ENCODE measurements around the gene RALGAPA1.

DNA sequence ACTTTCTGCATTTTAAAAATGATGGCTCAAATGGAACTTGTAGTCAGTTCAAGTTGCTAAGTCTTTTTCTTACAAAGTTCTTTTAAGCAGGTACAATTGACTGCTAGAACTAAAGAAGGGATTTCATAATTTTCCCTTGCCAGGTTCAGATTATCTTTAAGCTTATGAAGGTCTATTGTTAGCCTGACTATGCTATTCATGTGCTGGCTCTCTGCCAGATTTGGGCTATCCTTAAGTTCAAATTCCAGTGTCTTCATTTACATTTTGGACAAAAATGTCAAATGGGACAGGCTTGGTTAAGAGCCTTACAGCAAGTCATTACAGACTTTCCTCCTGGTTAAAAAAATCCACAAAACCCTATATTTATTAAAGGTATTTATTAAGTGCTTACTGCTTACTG lies 232.8 kb downstream of the RALGAPA1 start:
- TF ChIP-seq, protein P1, sequence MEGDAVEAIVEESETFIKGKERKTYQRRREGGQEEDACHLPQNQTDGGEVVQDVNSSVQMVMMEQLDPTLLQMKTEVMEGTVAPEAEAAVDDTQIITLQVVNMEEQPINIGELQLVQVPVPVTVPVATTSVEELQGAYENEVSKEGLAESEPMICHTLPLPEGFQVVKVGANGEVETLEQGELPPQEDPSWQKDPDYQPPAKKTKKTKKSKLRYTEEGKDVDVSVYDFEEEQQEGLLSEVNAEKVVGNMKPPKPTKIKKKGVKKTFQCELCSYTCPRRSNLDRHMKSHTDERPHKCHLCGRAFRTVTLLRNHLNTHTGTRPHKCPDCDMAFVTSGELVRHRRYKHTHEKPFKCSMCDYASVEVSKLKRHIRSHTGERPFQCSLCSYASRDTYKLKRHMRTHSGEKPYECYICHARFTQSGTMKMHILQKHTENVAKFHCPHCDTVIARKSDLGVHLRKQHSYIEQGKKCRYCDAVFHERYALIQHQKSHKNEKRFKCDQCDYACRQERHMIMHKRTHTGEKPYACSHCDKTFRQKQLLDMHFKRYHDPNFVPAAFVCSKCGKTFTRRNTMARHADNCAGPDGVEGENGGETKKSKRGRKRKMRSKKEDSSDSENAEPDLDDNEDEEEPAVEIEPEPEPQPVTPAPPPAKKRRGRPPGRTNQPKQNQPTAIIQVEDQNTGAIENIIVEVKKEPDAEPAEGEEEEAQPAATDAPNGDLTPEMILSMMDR (optimal IDR thresholded peaks at IDR 0.05 in 1 of 3, IDR thresholded peaks at IDR 0.05 in 1 of 3, conservative IDR thresholded peaks at IDR 0.05 in 1 of 3; ENCODE audit: extremely low read depth in 1 of 3, insufficient read depth in 2 of 3, low read length in 3 of 3) = no peak
- no peak for TF ChIP-seq EZH2 (IDR thresholded peaks at IDR 0.05; ENCODE audit: low read length)
